Bronchial epithelial cell (primary cell): ENCODE data around the gene DCDC2C. TPM values are rescaled to one million over a fixed set of nuclear protein-coding genes. Genes with fewer than 3 reads are reported as not detected.
A peak's percentile ranks its signal among the peaks of the same experiment; 100 is the strongest.

Source experiments
- DNase-seq: peaks from one replicate; pipeline ENCODE4 v3.0.0-alpha.2; 2010; ENCODE audit warnings: low read depth
- FAIRE-seq: peaks from 2 replicates; lab custom pipeline; 2011; peaks lifted over from hg19 to GRCh38; lab: Jason Lieb, UNC
- H3K27me3 ChIP-seq: 2 replicates; pipeline ENCODE4 v1.5.1; 2011; ENCODE audit warnings: low read length; ENCODE audit not compliant: control insufficient read depth, insufficient read depth
- H3K36me3 ChIP-seq: 2 replicates; pipeline ENCODE4 v1.5.1; 2011; ENCODE audit warnings: low read length; ENCODE audit not compliant: control insufficient read depth, insufficient read depth
- H3K4me3 ChIP-seq: 2 replicates; pipeline ENCODE4 v1.5.1; 2011; ENCODE audit warnings: mild to moderate bottlenecking, low read depth, low read length, control low read depth
- CTCF ChIP-seq: IDR thresholded peaks from 2 replicates; pipeline ENCODE4 v1.5.1; 2011; ENCODE audit warnings: mild to moderate bottlenecking, moderate library complexity, low read length, control low read depth, inconsistent platforms; ENCODE audit not compliant: insufficient read depth, severe bottlenecking
- total RNA-seq: library from RNA; depleted of rRNA; stranded (reverse); fragments of >200 nt; gene quantifications from 2 replicates; pipeline ENCODE4 v1.2.1, GENCODE V29; 2014

Gene DCDC2C
- total RNA-seq, 1 donor from 2014 or later: not detected

- FAIRE-seq (no peak), DNase-seq (no peak)
- Histone ChIP-seq H3K27me3 (no peaks in the 10 kb centered on the region), H3K4me3 (no peak overlapping the region), H3K36me3 (no peaks in the 10 kb centered on the region)
- TF ChIP-seq CTCF: no peak
These were observed 55.5 kb downstream of the DCDC2C start for GRCh38 chr2:3758906-3759305.

- no peak for FAIRE-seq
- H3K4me3 ChIP-seq: no peak overlapping the region
- no peaks in the 10 kb centered on the region for H3K36me3 ChIP-seq
- TF ChIP-seq CTCF: no peak
- no peaks in the 10 kb centered on the region for H3K27me3 ChIP-seq
- peak; percentile 15 for DNase-seq
These were observed 56.0 kb downstream of the DCDC2C start for GRCh38 chr2:3759331-3759730.

GRCh38 chr2:3759761-3760160 is 56.4 kb downstream of the DCDC2C start:
- no peak for TF ChIP-seq CTCF
- no peak overlapping the region for H3K4me3 ChIP-seq
- FAIRE-seq (no peak), DNase-seq (no peak)
- H3K27me3 ChIP-seq: no peaks in the 10 kb centered on the region
- H3K36me3 ChIP-seq: no peaks in the 10 kb centered on the region

GRCh38 chr2:3761272-3761671 is 57.9 kb downstream of the DCDC2C start:
- Histone ChIP-seq H3K36me3 (no peaks in the 10 kb centered on the region), H3K27me3 (no peaks in the 10 kb centered on the region), H3K4me3 (no peak overlapping the region)
- TF ChIP-seq CTCF: no peak
- FAIRE-seq: no peak
- no peak for DNase-seq

- no peak for FAIRE-seq
- DNase-seq: no peak
These were observed 59.5 kb downstream of the DCDC2C start for GRCh38 chr2:3762771-3763447.

More at GRCh38 chr2:3762771-3763447, 59.5 kb downstream of the DCDC2C start:
- Histone ChIP-seq H3K36me3 (no peaks in the 10 kb centered on the region), H3K27me3 (no peaks in the 10 kb centered on the region), H3K4me3 (no peak overlapping the region)
- no peak for TF ChIP-seq CTCF
